ENCODE results near the gene PRDX5.

PRDX5 gene

DNA sequence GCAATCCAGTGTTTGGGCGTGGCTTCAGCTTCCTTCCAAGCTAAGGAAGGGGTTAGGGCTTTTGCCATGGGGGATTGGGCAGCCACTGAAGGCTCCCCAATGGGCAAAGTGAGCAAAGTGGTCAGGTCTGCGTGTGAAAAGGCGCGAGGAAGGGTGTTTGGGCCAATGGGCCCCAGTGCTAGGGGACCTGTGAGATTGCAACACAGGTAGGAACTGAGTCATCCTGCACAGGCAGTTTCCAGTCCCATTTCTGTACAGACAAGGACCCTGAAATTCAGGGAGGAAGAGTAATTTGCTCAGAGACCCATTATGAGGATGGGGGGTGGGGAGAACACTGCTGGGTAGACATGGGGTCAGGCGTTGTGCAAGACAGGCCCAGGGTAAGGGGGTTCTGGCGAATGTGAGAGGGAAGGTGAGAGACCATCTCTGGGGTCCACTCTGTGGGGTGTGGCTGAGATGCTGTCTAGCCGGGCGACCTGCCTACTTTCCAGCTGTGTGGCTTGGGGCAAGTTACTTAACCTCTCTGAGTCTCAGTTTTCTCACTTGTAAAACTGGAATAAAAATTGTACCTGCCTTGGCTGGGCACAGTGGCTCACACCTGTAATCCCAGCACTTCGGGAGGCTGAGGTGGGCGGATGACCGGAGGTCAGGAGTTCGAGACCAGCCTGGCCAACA, 29.4 kb downstream of the PRDX5 start:
- no peak for DNase-seq (ENCODE audit: low read depth in 2 of 2)

DNA sequence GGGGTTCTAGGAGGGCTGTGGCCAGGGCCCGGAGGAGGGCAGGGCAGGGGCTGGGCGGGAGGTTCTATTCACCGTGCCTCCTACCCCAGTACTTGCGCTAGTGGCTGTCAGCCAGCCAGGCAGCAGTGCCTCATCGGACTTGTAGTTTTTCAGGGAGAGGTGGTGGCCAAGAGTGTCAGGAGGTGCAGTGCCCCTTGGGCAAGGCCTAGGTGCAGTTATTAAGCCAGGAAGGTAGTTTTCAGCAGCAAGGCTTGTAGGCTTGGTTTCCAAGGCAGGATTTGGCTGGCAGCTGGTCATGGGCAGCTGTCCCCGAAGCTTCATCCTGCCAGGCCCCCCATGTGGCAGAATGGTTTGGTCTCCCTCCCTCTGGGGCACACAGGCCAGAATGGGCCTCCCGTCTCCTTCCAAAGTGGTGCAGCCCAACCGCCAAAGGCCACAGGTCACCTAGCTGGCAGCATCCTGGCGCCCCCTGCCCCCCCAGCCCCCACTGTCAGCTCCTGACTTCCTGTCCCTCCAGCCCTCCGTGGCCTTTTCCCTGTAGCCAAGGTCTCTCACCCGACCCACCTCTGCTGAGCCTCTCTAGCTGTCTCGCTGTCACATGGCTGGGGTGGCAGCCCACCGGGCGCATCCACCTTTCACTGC, 30.6 kb downstream of the PRDX5 start:
- DNase-seq (ENCODE audit: low read depth in 2 of 2) = no peak

DNA sequence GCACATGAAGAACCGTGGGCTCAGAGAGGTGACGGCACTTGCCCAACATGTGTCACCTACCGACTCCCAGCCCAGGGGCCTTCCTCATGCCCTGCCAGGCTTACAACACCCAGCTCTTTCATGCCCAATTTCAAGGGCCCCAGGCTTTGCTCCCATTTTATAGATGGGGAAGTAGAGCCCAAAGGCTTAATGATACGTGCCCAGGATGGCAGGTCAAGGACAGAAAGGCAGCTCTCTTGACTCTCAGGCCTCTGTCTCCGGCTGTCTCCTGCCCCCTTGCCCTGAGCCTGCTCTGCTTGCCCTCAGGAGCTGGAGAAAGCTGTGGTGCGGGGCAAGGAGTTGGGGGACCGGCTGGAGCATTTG, 31.1 kb downstream of the PRDX5 start:
- no peak for DNase-seq (ENCODE audit: low read depth in 2 of 2)

DNA sequence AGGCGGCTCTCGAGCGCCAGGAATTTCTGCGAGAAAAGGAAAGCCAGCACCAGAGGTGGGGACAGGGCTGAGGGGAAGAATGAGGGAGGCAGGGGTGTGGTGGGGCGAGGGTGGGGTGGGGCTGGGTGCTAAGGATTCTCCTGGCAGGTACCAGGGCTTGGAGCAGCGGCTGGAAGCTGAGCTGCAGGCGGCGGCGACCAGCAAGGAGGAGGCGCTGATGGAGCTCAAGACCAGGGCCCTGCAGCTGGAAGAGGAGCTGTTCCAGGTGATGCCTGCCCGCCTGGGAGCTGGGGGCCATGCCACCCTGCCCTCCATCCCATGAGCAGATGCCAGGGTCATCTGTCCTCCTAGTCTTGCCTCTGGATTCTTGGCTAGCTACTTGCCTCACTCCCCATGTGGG, 31.5 kb downstream of the PRDX5 start:
- DNase-seq (ENCODE audit: low read depth in 2 of 2) = no peak

DNA sequence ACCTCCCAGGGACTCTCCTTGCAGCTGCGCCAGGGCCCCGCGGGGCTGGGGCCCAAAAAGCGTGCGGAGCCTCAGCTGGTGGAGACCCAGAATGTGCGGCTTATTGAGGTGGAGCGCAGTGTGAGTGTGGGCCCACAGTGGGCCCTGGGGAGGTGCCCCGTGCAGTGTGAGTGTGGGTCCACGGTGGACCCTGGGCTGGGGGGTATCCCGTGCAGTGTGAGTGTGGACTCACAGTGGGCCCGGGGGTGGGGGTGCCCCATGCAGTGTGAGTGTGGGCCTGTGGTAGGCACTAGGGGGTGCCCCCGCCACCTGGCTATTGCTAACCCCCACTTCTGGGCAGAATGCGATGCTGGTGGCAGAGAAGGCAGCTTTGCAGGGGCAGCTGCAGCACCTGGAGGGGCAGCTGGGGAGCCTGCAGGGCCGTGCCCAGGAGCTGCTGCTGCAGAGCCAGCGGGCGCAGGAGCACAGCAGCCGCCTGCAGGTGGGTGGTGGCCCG, 33.3 kb downstream of the PRDX5 start:
- no peak for DNase-seq (ENCODE audit: low read depth in 2 of 2)

DNA sequence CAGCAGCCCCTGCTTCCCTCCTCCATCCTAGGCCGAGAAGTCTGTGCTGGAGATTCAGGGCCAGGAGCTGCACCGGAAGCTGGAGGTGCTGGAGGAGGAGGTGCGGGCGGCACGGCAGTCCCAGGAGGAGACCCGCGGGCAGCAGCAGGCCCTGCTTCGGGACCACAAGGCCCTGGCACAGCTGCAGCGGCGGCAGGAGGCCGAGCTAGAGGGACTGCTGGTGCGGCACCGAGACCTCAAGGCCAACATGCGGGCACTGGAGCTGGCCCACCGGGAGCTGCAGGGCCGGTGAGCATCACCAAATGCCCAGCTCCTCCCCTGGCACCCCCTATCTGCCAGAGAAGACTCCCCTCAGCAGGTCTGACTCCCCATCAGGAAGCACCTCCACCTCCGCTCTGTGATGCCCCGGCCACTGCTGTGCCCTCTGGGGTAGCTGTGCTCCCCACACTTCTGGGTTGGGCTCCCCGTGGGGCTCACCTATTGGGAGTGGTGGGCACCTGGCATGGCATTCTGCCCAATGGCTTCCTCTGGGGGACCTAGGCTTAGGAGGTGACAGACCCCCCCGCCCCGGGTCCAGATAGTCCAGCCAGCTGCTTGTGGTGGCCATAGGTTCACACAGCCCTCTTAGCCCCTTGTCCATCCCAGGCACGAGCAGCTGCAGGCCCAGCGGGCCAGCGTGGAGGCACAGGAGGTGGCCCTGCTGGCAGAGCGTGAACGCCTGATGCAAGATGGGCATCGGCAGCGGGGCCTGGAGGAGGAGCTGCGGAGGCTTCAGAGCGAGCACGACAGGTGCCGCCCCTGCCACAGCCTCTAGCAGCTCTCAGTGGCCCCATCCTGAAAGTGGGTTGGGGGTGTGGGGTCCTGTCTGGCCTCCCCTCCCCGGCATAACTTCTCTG, 34.4 kb downstream of the PRDX5 start:
- no peak for DNase-seq (ENCODE audit: low read depth in 2 of 2)

DNA sequence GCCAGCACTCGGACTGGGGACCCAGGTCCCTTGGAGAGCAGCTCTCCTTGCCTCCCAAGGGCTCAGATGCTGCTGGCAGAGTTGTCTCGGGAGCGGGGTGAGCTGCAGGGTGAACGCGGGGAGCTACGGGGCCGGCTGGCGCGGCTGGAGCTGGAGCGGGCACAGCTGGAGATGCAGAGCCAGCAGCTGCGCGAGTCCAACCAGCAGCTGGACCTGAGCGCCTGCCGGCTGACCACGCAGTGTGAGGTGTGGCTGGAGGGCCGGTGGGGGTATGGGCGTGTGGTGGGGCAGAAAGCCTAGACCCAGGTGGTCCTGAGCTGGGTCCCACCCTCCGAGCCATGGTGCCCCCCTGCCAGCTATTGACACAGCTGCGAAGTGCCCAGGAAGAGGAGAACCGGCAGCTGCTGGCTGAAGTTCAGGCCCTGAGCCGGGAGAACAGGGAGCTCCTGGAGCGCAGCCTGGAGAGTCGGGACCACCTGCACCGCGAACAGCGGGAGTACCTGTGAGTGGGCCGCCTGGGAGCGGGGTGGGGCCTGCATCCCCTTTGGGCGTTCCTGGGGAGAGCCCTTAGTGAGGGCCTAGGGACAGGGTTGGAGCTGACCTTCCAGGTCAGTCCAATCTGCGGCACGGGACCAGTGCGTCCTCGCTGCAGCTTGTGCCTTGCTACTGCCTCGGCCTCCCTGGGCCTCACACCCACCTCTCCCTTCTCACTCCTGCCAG, 35.2 kb downstream of the PRDX5 start:
- DNase-seq (ENCODE audit: low read depth in 2 of 2) = no peak

DNA sequence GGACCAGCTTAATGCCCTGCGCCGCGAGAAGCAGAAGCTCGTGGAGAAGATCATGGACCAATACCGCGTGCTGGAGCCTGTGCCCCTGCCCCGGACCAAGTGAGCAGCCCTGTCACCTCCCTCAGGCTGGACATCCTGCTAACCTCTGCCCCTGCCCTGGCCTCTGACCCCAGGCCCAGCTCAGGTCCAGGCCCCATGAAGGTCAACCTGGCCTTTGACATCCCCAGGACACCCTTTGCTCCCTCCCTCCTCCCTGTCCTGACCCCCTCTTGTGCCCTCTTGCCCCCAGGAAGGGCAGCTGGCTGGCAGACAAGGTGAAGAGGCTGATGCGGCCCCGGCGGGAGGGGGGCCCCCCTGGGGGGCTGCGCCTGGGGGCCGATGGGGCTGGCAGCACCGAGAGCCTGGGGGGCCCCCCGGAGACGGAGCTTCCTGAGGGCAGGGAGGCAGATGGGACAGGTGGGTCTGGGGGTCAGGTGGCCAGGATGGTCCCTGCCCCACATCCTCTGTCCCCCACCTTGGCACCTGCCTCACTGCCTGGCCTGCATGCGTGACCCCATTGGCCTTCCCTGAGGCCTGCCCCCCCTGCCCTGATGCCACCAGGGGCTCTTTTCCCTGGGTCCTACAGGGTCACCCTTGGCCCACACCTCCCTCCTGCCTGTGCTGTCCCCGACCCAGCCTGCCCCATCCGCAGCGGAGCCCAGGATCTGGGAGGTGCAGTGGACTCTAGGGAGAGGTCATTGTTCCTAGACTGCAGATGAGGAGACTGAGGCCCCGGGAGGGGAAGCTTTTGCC, 36.0 kb downstream of the PRDX5 start:
- no peak for DNase-seq (ENCODE audit: low read depth in 2 of 2)

DNA sequence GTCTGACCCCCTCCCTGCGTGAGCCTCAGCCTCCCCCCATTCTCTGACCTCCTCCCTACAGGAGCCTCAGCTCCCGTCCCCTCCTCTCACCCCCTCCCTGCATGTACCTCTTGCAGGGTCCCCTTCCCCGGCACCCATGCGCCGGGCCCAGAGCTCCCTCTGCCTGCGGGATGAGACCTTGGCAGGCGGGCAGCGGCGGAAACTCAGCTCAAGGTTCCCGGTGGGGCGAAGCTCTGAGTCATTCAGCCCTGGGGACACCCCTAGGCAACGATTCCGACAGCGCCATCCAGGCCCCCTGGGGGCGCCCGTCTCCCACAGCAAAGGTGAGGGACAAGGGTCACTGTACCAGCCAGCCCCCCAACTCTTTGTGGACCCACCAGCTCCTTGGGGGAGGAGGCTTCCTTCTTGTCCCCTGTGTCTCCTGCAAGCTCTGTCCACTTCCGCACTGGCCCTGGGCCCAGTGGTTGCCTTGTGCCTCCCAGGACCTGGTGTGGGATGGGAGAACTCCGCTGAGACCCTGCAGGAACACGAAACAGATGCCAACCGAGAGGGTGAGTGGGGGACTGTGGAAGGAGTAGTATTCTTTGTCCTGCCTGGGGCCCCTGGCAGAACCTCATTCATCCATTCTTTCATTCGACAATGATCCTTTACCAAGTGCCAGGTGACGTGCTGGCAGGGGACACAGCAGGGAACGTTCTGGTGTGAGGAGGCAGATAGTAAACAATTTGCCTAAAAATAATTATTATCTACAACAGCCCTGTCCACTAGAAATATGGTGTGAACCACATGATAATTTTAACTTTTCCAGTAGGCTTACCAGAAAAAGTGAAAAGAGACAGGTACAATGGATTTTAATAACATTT, 37.4 kb downstream of the PRDX5 start:
- no peak for DNase-seq (ENCODE audit: low read depth in 2 of 2)

DNA sequence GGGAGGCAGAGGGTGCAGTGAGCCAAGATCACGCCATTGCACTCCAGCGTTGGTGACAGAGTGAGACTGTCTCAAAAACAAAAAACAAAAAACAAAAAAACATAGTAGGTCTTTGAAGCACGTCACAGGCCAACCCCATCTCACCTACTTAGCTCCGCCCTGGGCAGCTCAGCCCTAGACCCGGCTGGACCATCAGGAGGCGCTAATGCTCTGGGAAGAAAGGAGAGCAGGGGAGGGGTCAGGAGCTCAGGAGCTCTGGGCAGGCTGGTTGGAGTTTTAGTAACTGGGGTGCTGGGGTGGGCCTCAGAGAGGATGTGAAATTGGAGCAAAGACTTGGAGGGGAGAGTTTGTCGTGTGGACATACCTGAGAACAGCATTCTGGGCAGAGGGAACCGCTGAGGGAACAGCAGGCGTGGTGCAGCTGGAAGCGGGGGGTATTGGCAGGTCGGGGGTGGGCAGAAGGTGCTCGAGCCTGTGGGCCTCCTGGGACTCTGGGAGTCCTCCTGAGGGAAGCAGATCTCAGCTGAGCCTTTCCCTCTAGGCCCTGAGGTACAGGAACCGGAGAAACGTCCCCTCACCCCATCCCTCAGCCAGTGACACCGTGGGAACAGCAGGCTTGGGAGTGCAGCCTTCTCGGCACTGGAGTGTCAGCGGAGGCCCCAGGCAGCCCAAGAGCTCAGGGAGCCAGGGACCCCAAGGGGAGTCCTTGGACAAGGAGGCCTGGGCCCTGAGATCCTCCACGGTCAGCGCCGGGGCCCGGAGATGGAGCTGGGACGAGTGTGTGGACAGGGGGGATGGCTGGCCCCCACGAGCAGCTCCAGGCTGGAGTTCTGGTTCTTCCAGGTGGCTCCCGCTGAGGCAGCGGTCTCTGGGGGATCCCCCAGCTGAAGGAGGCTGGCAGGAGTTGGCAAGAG, 38.8 kb downstream of the PRDX5 start:
- no peak for DNase-seq (ENCODE audit: low read depth in 2 of 2)

DNA sequence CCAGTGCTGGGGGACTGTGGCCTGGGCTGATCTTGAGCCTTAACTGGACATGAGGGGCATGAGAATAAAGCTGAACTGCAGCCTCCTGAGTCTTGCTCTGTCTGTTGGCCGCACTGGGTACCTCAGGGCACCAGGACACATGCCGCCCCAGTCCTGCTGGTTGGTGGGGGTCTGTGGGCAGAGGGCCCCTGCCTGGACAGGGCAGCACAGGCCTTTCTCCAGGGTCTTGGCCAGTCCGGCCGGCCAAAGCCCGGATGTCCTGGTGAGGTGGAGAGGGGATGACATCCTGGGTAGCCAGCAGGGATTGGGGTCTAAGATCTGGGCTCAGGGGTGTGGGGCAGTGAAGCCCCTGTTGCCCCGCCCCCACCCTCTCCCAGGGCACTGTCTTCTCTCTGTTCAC, 39.5 kb downstream of the PRDX5 start:
- no peak for DNase-seq (ENCODE audit: low read depth in 2 of 2)

DNA sequence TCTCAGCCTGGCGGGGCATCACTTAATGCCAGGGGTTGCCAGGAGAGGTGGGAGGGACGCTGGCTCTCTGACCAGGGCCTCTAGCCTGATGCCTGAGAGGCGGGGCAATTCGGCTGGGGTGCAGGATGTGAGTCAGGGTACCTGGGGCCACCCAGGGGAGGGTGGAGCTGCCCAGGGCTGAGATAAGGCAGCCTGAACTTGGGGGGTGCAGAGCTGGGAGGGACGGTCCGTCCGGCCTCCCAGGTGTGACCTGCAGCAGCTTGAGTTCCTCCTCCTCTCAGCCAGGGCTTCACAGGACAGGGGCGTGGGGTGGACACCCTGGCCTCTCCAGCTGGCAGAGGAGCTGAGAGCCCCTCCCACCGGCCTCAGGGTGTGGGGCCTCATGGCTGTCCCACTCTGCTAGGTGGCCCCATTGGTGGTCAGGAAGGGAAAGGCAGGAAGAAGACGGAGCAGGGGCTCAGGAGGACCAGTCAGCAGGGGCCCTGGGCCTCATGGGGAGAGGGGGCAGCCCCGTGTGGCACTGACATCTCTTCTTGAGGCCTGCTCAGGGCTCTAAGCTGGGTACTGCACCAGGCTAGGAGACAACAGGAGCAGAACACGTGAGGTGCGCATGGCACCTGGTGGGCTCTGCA, 40.1 kb downstream of the PRDX5 start:
- no peak for DNase-seq (ENCODE audit: low read depth in 2 of 2)

DNA sequence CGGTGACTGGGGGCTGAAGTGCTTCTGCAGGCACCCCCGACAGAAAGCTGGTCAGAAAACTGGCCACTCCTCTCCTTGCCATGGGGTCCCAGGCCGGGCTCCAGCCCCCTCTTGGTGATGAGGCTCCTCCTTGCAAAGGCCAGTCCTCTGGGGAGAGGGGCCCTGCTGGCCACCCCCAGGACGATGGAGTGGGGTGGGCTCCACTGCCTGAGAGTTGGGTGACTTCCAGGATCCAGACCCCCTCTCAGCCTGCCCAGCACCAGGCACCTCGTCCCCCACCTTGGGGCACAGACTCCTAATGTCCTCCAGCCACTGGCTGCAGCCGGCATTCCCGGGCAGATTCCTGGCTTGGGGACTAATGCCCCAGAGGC, 40.6 kb downstream of the PRDX5 start:
- DNase-seq (ENCODE audit: low read depth in 2 of 2) = no peak

DNA sequence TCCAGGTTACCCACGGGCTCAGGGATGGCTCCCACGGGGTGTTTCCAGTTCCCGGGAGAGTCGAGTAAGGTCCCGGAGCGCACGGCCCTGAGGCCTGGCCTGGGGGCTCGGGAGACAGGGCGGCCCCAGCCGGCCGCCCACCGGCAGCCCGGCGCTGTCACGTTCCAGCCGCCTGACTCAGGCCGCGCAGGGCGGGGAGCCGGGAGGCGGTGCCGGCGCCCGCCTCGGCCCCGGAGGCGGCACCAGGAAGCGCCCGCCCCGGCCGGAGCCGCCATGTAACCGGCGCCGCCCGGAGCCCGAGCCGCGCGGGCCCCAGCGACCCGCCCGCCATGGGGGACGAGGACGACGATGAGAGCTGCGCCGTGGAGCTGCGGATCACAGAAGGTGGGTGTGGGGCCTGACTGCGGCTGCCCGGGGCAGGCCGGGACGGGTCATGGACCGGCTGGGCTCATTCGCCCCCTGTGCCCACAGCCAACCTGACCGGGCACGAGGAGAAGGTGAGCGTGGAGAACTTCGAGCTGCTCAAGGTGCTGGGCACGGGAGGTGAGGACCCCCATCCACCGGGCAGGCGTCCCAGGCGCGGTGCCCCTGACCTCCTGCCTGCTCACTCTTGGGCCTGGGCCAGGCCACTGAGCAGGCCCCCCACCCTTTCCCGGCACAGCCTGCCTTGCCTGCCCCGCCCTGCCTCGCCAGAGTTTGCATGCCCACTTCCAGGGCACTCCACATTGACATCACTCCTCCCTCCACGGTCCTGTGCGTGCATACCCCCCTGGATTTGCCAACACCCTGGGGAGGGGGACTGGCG, 41.2 kb downstream of the PRDX5 start, which contains the start of gene RPS6KA4:
TSS of gene RPS6KA4 (plus strand) at position 256 of the 805 bp plus-strand sequence. CDS start at position 330, 74 bp downstream.
- DNase-seq (ENCODE audit: low read depth in 2 of 2) = no peak

DNA sequence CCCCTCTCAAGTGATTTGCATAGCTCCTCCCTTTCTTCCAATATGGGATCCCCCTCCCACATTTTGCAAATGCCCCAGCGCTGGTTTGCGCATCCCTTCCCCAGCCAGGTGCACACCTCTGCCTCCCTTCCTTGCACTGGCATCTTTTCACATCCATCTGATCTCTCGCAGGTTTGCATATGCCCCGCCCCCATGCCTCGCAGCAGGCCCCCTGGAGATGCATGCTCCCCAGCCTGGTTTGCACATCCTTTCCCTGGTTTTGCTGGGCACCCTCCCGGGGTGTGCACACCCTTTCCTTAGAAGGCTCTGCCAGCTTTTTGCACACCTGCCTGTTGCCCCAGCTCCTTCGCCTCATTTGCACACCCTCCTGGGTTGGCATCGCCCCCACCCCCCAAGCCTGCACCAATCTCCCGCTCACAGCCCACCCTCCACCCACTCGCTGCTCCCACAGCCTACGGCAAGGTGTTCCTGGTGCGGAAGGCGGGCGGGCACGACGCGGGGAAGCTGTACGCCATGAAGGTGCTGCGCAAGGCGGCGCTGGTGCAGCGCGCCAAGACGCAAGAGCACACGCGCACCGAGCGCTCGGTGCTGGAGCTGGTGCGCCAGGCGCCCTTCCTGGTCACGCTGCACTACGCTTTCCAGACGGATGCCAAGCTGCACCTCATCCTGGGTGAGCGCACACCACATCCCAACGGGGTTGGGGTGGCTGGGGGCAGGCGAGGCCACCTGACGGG, 42.0 kb downstream of the PRDX5 start:
- DNase-seq (ENCODE audit: low read depth in 2 of 2) = no peak

DNA sequence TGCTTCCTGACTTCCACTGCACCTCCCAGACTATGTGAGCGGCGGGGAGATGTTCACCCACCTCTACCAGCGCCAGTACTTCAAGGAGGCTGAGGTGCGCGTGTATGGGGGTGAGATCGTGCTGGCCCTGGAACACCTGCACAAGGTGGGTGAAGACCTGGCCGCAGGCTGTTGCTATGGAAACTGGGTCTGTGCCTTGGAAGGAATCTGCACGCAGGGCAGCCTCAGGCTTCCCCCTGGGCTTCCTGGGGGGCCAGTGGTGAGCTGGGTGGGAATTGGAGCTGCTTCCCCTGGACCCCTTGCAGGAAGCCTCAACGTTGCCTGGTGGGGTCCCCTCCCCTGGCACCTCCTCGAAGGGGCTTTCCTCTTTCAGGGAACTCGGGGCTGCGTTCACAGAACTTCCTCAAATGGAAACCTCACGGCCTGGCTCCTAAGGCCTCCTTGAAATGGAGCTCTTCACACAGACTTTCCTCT, 42.6 kb downstream of the PRDX5 start:
- DNase-seq (ENCODE audit: low read depth in 2 of 2) = no peak

DNA sequence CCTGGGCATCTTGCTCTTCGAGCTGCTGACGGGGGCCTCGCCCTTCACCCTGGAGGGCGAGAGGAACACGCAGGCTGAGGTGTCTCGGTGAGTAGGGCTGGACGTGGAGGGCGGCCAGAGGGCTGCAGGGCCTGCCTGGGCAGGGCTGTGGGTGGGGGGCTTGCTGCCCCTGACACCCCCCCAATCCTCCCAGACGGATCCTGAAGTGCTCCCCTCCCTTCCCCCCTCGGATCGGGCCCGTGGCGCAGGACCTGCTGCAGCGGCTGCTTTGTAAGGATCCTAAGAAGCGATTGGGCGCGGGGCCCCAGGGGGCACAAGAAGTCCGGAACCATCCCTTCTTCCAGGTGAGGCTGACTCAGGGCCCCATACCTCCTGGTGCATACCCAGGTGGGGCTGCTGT, 43.7 kb downstream of the PRDX5 start:
- DNase-seq (ENCODE audit: low read depth in 2 of 2) = no peak
